RCC 7860 (cell line): ENCODE measurements around the gene SEPHS1.
"Not testable (repeated sequence)": the region's sequence is repeated elsewhere in the genome, so short reads cannot be mapped to it uniquely, and the experiment has no call there.

ENCODE experiments used
- DNase-seq: peaks from one replicate; pipeline ENCODE4 v3.0.0-alpha.2; 2015; ENCODE audit warnings: low spot score
- FAIRE-seq: peaks from 2 replicates; lab custom pipeline; 2012; peaks lifted over from hg19 to GRCh38; lab: Jason Lieb, UNC

The SEPHS1 gene

DNA sequence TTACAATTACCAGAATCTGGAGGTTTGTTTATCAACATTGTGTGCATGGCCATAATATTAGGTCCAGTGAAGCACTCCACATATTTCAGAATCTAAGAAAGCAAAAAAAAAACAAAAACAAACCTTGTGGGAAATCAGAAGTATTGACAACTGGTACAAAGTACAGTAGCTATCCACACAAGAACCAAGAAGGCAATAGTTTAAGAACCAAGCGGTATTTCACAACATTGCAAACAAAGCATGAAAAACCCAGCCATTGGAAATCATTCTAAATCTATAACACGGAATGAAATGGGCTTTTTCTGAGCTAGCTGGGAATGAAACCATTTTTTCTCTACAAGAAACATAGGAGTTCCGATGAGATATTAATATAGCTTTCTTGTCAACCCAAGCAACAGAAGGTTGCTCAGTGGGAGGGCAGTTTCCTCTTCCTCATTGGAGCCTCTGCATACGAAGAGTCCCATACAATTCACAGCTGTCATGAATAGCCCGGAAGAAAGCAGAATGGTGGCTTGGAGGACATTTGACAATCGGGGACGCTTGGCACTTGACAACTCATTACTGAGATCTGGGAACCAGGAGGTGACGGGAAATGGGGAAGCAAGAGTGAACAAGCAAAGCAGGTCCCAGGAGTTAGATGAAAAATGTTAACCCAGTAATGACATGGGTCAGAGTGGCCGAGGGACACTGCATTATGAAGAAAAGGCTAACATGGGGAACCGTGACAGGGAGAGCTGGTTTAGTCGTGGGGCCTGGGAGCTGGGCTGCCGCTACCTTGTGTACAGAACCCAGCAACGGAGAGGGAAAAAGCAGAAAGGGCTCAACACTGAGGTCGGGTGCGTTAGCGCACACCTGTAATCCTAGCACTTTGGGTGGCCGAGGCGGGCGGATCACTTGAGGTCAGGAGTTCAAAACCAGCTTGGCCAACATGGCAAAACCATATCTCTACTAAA, 56.0 kb downstream of the SEPHS1 start:
- FAIRE-seq (no peak), DNase-seq (no peak)

- DNase-seq (no peak), FAIRE-seq (no peak)
These were observed 57.0 kb downstream of the SEPHS1 start for GRCh38 chr10:13291061-13291460.

DNA sequence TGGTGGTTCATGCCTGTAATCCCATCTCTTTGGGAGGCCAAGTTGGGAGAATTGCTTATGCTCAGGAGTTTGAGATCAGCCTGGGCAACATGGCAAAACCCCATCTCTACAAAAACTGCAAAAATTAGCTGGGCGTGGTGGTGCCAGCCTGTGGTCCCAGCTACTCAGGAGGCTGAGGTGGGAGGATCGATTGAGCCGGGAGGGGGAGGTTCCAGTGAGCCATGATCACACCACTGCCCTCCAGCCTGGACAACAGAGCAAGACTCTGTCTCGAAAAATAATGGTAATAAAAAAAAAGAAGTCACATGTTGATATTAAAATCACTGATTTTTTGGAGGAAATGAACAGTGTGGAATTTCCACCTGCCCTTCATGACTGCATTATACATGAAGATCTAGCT, 64.0 kb downstream of the SEPHS1 start:
- DNase-seq: no peak
- FAIRE-seq: no peak

DNA sequence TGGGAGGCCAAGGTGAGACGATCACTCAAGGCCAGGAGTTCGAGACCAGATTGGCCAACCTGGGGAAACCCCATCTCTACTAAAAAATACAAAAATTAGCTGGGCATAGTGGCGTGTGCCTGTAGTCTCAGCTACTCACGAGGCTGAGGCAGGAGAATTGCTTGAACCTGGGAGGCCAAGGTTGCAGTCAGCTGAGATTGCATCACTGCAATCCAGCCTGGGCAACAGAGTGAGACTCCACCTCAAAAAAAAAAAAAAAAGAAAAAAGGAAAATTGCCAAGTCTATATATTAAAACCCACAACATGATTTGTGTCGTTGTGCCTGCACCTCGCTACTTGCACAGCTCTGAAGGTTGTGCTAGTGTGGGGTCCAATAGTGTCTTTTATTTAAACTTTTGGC, 65.7 kb downstream of the SEPHS1 start:
- FAIRE-seq, DNase-seq: not testable (repeated sequence)

GRCh38 chr10:13276749-13277365, 71.2 kb downstream of the SEPHS1 start:
- FAIRE-seq: no peak
- DNase-seq: no peak

DNA sequence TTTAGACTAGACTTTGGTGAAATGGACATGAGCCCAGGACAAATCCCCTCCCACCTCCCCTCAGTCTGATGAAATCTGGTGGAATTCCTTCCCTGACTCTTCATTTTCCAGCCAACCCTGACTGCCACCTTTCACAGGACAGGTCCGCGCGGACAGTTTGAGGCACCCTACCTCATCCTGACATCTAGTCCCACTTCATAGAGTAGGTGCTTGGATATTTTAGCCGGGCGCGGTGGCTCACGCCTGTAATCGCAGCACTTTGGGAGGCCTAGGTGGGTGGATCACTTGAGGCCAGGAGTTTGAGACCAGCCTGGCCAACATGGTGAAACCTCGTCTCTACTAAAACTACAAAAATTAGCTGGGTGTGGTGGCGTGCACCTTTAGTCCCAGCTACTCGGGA, 71.9 kb downstream of the SEPHS1 start:
- DNase-seq, FAIRE-seq: not testable (repeated sequence)

GRCh38 chr10:13272164-13272571, 75.9 kb downstream of the SEPHS1 start:
- DNase-seq: no peak
- FAIRE-seq: no peak

GRCh38 chr10:13271552-13272163, 76.4 kb downstream of the SEPHS1 start:
- FAIRE-seq (no peak), DNase-seq (no peak)

DNA sequence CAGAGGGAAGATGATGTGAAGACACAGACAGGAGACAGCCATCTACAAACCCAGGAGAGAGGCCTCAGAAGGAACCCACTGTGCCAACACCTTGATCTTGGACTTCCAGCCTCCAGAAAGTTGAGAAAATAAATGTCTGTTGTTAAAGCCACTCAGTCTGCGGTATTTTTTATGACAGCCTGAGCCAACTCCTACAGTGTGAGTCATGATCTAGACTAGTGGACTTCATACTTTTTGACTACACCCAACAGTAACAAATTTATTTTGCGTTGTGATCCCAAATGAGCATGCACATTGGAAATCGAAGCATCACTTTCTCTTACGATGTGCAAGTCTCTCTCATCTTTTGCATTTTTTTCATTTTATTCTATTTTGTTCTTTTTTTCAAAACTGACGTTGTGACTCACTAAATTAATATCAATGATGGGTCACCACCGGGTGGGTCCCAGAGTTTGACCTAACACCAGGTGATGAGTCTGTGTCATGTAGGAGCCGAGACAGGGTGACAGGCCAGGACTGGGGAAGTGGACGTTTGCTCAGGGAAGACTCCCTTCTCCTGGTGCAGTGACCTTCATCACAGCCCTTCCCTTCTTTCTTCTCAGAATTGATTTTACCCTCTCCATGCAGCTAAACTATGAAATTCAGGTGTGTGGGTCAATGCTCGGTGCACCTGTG, 77.1 kb downstream of the SEPHS1 start:
- FAIRE-seq (peak; percentile 58), DNase-seq (peak; percentile 32)

GRCh38 chr10:13268841-13269240, 79.3 kb downstream of the SEPHS1 start:
- FAIRE-seq (no peak), DNase-seq (no peak)

DNA sequence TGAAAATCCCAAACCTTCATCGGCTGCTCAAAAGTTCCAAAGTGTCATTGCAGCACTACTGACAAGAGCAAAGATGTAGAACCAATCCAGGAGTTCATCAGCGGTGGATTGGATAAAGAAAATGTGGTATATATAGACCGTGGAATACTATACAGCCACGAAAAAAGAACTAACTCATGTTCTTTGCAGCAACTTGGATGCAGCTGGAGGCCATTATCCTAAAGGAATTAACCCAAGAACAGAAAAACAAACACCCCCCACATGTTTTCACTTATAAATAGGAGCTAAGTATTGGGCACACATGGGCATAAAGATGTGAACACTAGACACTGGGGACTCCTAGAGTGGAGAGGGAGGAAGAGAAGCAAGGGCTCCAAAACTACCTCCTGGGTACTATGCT, 79.8 kb downstream of the SEPHS1 start:
- no peak for DNase-seq
- no peak for FAIRE-seq
